Hepatocyte (in vitro differentiated cells): Measurements from ENCODE around the gene TP73. TPM values are rescaled to one million over a fixed set of nuclear protein-coding genes. Genes with fewer than 3 reads are reported as not detected.

Experiments used
- DNase-seq: peaks from one replicate; pipeline ENCODE4 v3.0.0-alpha.2; 2016; ENCODE audit warnings: low spot score
- H2AFZ ChIP-seq: fragments of 200-600 bp; sonication (generic); 2 replicates; pipeline ENCODE4 v1.6.0; 2016; ENCODE audit warnings: antibody characterized with exemption, mild to moderate bottlenecking
- H3K27ac ChIP-seq: fragments of 200-600 bp; sonication (generic); 2 replicates; pipeline ENCODE4 v1.5.1; 2016; ENCODE audit warnings: mild to moderate bottlenecking
- H3K27me3 ChIP-seq: fragments of 200-600 bp; sonication (generic); 2 replicates; pipeline ENCODE4 v1.6.1; 2016
- H3K36me3 ChIP-seq: fragments of 200-600 bp; sonication (generic); replicated peaks from 2 replicates; pipeline ENCODE4 v1.5.1; 2016; ENCODE audit warnings: low read depth; ENCODE audit not compliant: insufficient read depth
- H3K4me1 ChIP-seq: fragments of 200-600 bp; sonication (generic); 2 replicates; pipeline ENCODE4 v1.5.1; 2016; ENCODE audit warnings: mild to moderate bottlenecking, moderate library complexity; ENCODE audit not compliant: insufficient read depth
- H3K4me2 ChIP-seq: fragments of 200-600 bp; sonication (generic); 2 replicates; pipeline ENCODE4 v1.6.0; 2016
- H3K4me3 ChIP-seq: fragments of 200-600 bp; sonication (generic); 2 replicates; pipeline ENCODE4 v1.5.1; 2016; ENCODE audit warnings: mild to moderate bottlenecking
- H3K79me2 ChIP-seq: fragments of 200-600 bp; sonication (generic); 2 replicates; pipeline ENCODE4 v1.6.0; 2017; ENCODE audit warnings: mild to moderate bottlenecking
- H3K9me2 ChIP-seq: fragments of 200-600 bp; sonication (generic); replicated peaks from 2 replicates; pipeline ENCODE4 v1.6.0; 2017; ENCODE audit warnings: mild to moderate bottlenecking; ENCODE audit not compliant: insufficient read depth
- H3K9me3 ChIP-seq: fragments of 200-600 bp; sonication (generic); 2 replicates; pipeline ENCODE4 v1.5.1; 2016; ENCODE audit warnings: low read depth, mild to moderate bottlenecking
- H4K20me1 ChIP-seq: fragments of 200-600 bp; sonication (generic); 2 replicates; pipeline ENCODE4 v1.6.0; 2016; ENCODE audit warnings: mild to moderate bottlenecking; ENCODE audit not compliant: insufficient read depth, poor library complexity, severe bottlenecking
- EZH2 ChIP-seq: fragments of 200-600 bp; sonication (generic); IDR thresholded peaks from 2 replicates; pipeline ENCODE4 v1.6.1; 2016; ENCODE audit warnings: antibody characterized with exemption, mild to moderate bottlenecking, borderline replicate concordance
- EZH2phosphoT487 ChIP-seq: fragments of 200-600 bp; sonication (generic); IDR thresholded peaks from one replicate; pipeline ENCODE4 v1.6.1; 2018; ENCODE audit warnings: antibody characterized with exemption, mild to moderate bottlenecking, low read depth, moderate library complexity; ENCODE audit not compliant: unreplicated experiment, severe bottlenecking
- WGBS: methylation state at CpG from one replicate; pipeline ENCODE4 v1.1.6; 2016; ENCODE audit warnings: low lambda C conversion rate; ENCODE audit errors: missing lambda C conversion rate; 5-methylcytosine and 5-hydroxymethylcytosine counted together
- polyA plus RNA-seq: library from polyadenylated mRNA; unstranded; fragments of >200 nt; fragmentation: Nextera tagmentation; extraction: Ambion mirVana; gene quantifications from 2 replicates; pipeline ENCODE4 v1.2.1, GENCODE V29; 2016
- total RNA-seq: library from RNA; depleted of rRNA; stranded (reverse); fragments of >200 nt; gene quantifications from 2 replicates; pipeline ENCODE4 v1.2.3, GENCODE V29; 2014
- TF ChIP-seq, protein P1 (sequence below): fragments of 200-600 bp; sonication (generic); IDR thresholded peaks from 2 replicates; pipeline ENCODE4 v1.5.1; 2016; ENCODE audit warnings: antibody characterized with exemption, mild to moderate bottlenecking; ENCODE audit not compliant: poor library complexity

Gene TP73
- total and polyA plus RNA-seq, 2 experiments from 2014 or later, result 0.27 to 0.47 TPM

DNA sequence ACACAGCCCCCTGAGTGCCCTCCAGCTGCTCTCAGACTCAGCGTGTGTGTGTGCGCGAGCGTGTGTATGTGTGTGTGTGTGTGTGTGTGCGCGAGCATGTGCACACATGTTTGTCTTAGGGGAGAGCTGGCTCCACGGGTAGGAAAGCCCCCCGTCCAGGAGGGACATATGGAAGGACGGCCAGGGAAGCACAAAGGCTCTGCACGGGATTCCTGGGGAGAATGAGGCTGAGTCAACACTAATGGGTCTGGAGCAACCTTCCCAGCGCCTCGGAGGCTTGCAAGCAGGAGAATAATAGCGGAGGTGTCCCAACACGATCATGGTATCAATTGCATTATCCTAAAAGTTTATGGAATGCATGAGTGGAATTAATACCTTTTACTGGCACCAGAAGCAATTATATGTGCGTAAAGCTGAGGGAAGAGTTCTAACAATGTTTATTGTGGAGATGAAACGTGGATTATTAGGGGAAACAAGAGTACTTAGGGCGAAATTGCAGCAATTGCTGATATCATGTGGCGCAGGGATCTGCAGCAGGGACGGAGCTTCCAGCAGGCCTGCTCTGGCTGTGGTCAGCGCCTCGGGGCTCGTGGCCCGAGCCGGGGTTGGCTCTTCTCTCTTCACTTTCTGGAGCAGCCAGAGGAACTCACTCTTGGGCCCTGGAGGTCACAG lies 59.6 kb downstream of the TP73 start:
- 59% methylated on average over 24 of the region's 24 CpGs for WGBS
- H2AFZ ChIP-seq, result no peak overlapping the region
- H3K9me2 ChIP-seq, result no peaks in the 10 kb centered on the region
- H3K4me3 ChIP-seq, result no peak overlapping the region
- TF ChIP-seq EZH2phosphoT487 (no peak), EZH2 (no peak)
- TF ChIP-seq, protein P1, sequence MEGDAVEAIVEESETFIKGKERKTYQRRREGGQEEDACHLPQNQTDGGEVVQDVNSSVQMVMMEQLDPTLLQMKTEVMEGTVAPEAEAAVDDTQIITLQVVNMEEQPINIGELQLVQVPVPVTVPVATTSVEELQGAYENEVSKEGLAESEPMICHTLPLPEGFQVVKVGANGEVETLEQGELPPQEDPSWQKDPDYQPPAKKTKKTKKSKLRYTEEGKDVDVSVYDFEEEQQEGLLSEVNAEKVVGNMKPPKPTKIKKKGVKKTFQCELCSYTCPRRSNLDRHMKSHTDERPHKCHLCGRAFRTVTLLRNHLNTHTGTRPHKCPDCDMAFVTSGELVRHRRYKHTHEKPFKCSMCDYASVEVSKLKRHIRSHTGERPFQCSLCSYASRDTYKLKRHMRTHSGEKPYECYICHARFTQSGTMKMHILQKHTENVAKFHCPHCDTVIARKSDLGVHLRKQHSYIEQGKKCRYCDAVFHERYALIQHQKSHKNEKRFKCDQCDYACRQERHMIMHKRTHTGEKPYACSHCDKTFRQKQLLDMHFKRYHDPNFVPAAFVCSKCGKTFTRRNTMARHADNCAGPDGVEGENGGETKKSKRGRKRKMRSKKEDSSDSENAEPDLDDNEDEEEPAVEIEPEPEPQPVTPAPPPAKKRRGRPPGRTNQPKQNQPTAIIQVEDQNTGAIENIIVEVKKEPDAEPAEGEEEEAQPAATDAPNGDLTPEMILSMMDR, result no peak
- no peak overlapping the region for H3K27ac ChIP-seq
- no peaks in the 10 kb centered on the region for H3K79me2 ChIP-seq
- H3K4me1 ChIP-seq, result peaks cover 4% of the 10 kb centered on the region
- H3K27me3 ChIP-seq, result peaks cover 18% of the 10 kb centered on the region
- no peaks in the 10 kb centered on the region for H3K9me3 ChIP-seq
- H4K20me1 ChIP-seq, result no peaks in the 10 kb centered on the region
- DNase-seq, result no peak
- H3K4me2 ChIP-seq, result no peak overlapping the region
- H3K36me3 ChIP-seq, result no peaks in the 10 kb centered on the region

DNA sequence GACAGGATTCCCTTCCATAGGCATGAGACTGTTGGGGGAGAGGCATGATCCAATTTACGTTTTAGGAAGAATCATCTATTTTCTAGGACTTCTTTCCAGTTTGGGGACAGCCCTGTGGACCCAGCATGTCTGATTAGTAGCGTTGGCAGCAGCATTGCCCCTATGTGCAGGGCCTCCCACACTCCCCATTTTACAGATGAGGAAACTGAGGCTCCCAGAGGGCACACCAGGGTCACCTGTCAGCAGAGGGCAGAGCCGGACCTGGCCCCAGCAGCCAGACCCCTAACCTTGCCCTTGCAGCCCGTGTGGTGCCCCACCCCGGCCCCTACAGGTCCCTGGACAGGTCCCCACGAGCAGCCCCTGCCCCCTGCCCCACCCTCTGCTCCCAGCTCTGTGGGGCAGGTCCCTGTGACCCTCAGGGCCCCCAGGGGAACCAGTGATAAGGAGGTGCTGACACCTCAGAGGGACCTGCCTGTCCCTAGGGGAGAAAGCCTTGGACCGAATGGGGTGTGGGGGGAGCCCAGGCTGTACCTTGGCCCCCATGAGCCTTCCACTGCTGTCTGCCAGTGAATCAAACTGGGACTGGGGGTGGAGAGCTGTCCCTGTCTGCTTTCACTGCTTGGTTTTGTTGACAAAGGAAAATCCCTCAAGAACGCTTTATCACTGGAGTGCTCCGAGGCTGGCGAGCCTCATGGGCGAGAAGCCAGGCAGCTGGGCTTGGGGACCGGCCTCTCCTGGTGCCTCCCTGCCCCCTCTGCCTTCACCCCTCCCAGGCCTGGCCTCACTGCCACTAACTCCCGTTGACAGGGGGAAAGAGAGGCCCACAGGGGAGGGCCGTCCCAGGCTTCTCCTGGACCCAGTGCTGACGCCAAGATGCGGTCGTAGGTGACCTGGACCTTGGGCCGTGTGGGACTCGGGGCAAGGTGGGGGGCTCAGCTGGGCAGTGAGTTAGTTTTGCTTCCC lies 60.5 kb downstream of the TP73 start:
- Histone ChIP-seq H3K4me1 (peaks cover 4% of the 10 kb centered on the region), H3K4me2 (no peak overlapping the region), H3K27me3 (peaks cover 11% of the 10 kb centered on the region), H4K20me1 (no peaks in the 10 kb centered on the region), H3K9me3 (no peaks in the 10 kb centered on the region), H3K9me2 (no peaks in the 10 kb centered on the region), H2AFZ (no peak overlapping the region), H3K4me3 (no peak overlapping the region), H3K36me3 (no peaks in the 10 kb centered on the region), H3K27ac (no peak overlapping the region), H3K79me2 (no peaks in the 10 kb centered on the region)
- 61% methylated on average over 17 of the region's 19 CpGs for WGBS
- no peak for TF ChIP-seq EZH2phosphoT487
- TF ChIP-seq, protein P1, result no peak
- TF ChIP-seq EZH2, result no peak
- no peak for DNase-seq

DNA sequence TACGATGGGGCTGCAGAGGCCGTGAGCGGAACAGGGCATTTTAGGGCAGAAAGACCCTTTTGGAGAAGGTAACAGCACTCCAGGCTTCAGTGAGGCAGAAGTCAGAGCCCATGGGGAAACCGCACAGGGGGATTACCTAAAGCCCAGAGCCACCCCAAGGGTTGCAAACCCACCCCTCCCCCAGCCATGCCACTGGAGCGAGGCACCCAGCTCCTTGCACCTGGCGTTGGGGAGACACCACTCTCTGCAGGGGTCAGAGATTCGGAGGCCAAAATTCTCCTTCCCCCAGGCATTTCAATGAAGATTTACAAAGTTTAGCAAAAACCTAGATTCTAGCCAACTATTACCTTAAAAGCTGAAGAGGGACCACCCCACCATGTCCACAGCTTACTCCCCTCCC lies 61.5 kb downstream of the TP73 start:
- Histone ChIP-seq H3K4me2 (no peak overlapping the region), H3K79me2 (no peaks in the 10 kb centered on the region), H4K20me1 (no peaks in the 10 kb centered on the region), H3K4me3 (no peak overlapping the region), H3K27me3 (peaks cover under 1% of the 10 kb centered on the region), H3K9me3 (no peaks in the 10 kb centered on the region), H3K36me3 (no peaks in the 10 kb centered on the region), H3K4me1 (peaks cover 4% of the 10 kb centered on the region), H2AFZ (no peak overlapping the region), H3K9me2 (no peaks in the 10 kb centered on the region), H3K27ac (no peak overlapping the region)
- TF ChIP-seq EZH2phosphoT487, result no peak
- TF ChIP-seq, protein P1, result no peak
- no peak for TF ChIP-seq EZH2
- WGBS, result 87% methylated on average over 7 of the region's 7 CpGs
- DNase-seq, result no peak
